Measurements from ENCODE around the gene ZBTB46. TPM values are rescaled to one million over a fixed set of nuclear protein-coding genes. Genes with fewer than 3 reads are reported as not detected.

ZBTB46 gene
- total and polyA plus RNA-seq, 4 donors, result 0.79 to 12.1 (median 4.7) TPM

- Histone ChIP-seq H3K27me3 (ENCODE audit: control insufficient read depth in 4 of 4, insufficient read depth in 4 of 4, low read length in 3 of 4) (no peaks in the 10 kb centered on the region), H3K4me1 (ENCODE audit: control insufficient read depth in 4 of 4, insufficient read depth in 4 of 4, low read length in 3 of 4) (peaks cover 0 to 3% (median 0%) of the 10 kb centered on the region in 4 donors), H3K9ac (ENCODE audit: low read depth in 1 of 2, low read length in 2 of 2) (no peak overlapping the region), H3K9me3 (ENCODE audit: control insufficient read depth in 4 of 4, low read length in 3 of 4) (no peaks in the 10 kb centered on the region), H3K4me3 (ENCODE audit: low read depth in 1 of 3, low read length in 3 of 3) (no peak overlapping the region), H3K27ac (ENCODE audit: low read depth in 1 of 2, low read length in 2 of 2) (no peak overlapping the region), H3K36me3 (ENCODE audit: control insufficient read depth in 4 of 4, insufficient read depth in 3 of 4, low read depth in 1 of 4, low read length in 3 of 4) (peaks cover 16 to 64% (median 27%) of the 10 kb centered on the region in 4 donors)
- DNase-seq (ENCODE audit: low spot score), result no peak
- WGBS, result 90% methylated on average over 32 of the region's 32 CpGs
- TF ChIP-seq JUND (IDR thresholded peaks at IDR 0.05), result no peak
- no peak for TF ChIP-seq NR2F2 (IDR thresholded peaks at IDR 0.05)
- no peak for TF ChIP-seq ZBTB33 (IDR thresholded peaks at IDR 0.05)
- no peak for TF ChIP-seq GABPA (IDR thresholded peaks at IDR 0.05 in 1 of 2, conservative IDR thresholded peaks at IDR 0.05 in 1 of 2)
- no peak for TF ChIP-seq SP1 (IDR thresholded peaks at IDR 0.05)
- no peak for TF ChIP-seq RAD21 (IDR thresholded peaks at IDR 0.05)
- TF ChIP-seq CTCF (IDR thresholded peaks at IDR 0.05; ENCODE audit: low read depth, low read length, missing input control), result no peak
- no peak for TF ChIP-seq REST (IDR thresholded peaks at IDR 0.05)
- TF ChIP-seq FOXA1 (IDR thresholded peaks at IDR 0.05), result no peak
- no peak for TF ChIP-seq HNF4G (IDR thresholded peaks at IDR 0.05)
- TF ChIP-seq HNF4A (conservative IDR thresholded peaks at IDR 0.05), result no peak
- TF ChIP-seq RXRA (IDR thresholded peaks at IDR 0.05), result no peak
- no peak for TF ChIP-seq MAX (IDR thresholded peaks at IDR 0.05)
- no peak for TF ChIP-seq YY1 (IDR thresholded peaks at IDR 0.05)
- TF ChIP-seq TAF1 (conservative IDR thresholded peaks at IDR 0.05), result no peak
- TF ChIP-seq FOXA2 (IDR thresholded peaks at IDR 0.05), result no peak
- no peak for TF ChIP-seq EGR1 (IDR thresholded peaks at IDR 0.05; ENCODE audit: low read depth in 2 of 2)
- TF ChIP-seq ATF3 (IDR thresholded peaks at IDR 0.05), result no peak
Measured at GRCh38 chr20:63877755-63878470, 46.8 kb upstream of the ZBTB46 start.
